ENCODE measurements around the gene FBXW5. TPM values are rescaled to one million over a fixed set of nuclear protein-coding genes. Genes with fewer than 3 reads are reported as not detected.

FBXW5 gene
- total RNA-seq, 1 experiment from 2014 or later: 101 TPM

- no TSS peak for BruUV-seq (replicated peaks)
- intact Hi-C loops (cut with micrococcal nuclease; ENCODE audit: unreplicated experiment): no loop called here
- Histone ChIP-seq H3K27ac (no peak overlapping the region), H2AFZ (no peak overlapping the region), H3K36me3 (ENCODE audit: low read depth) (no peaks in the 10 kb centered on the region; the same call in 1 of the 2 replicates), H3K4me1 (replicated peaks; ENCODE audit: insufficient read depth) (peaks cover 10% of the 10 kb centered on the region), H3K9me2 (ENCODE audit: insufficient read depth) (no peaks in the 10 kb centered on the region), H3K4me3 (no peak overlapping the region), H3K4me2 (no peak overlapping the region), H3F3A (ENCODE audit: insufficient read depth, low read depth) (peaks cover 12% of the 10 kb centered on the region; the same call in 1 of the 2 replicates), H4K20me1 (ENCODE audit: insufficient read depth) (no peaks in the 10 kb centered on the region), H3K27me3 (ENCODE audit: insufficient read depth, low read depth) (no peaks in the 10 kb centered on the region), H3K9me3 (ENCODE audit: insufficient read depth, low read depth) (no peaks in the 10 kb centered on the region), H3K79me2 (ENCODE audit: low read depth) (no peaks in the 10 kb centered on the region)
- no peak for TF ChIP-seq EZH2 (IDR thresholded peaks at IDR 0.05; ENCODE audit: low read depth)
- no peak for TF ChIP-seq CTCF (conservative IDR thresholded peaks at IDR 0.05)
- ChIA-PET CTCF (no interaction called here), POLR2A (ENCODE audit: unreplicated experiment) (no interaction called here)
- DNase-seq: no peak
Observed at GRCh38 chr9:136928591-136928990, 15.9 kb downstream of the FBXW5 start.

GRCh38 chr9:136927343-136928271 lies 16.9 kb downstream of the FBXW5 start:
- Histone ChIP-seq H3K4me2 (no peak overlapping the region), H3K36me3 (ENCODE audit: low read depth) (no peaks in the 10 kb centered on the region; the same call in 1 of the 2 replicates), H3K9me2 (ENCODE audit: insufficient read depth) (no peaks in the 10 kb centered on the region), H3K4me1 (replicated peaks; ENCODE audit: insufficient read depth) (peaks cover 10% of the 10 kb centered on the region), H3K27me3 (ENCODE audit: insufficient read depth, low read depth) (no peaks in the 10 kb centered on the region), H3K79me2 (ENCODE audit: low read depth) (no peaks in the 10 kb centered on the region), H3F3A (ENCODE audit: insufficient read depth, low read depth) (peaks cover 12% of the 10 kb centered on the region; the same call in 1 of the 2 replicates), H3K27ac (no peak overlapping the region), H3K4me3 (no peak overlapping the region), H4K20me1 (ENCODE audit: insufficient read depth) (no peaks in the 10 kb centered on the region), H2AFZ (no peak overlapping the region), H3K9me3 (ENCODE audit: insufficient read depth, low read depth) (no peaks in the 10 kb centered on the region)
- no TSS peak for BruUV-seq (replicated peaks)
- POLR2A ChIA-PET (ENCODE audit: unreplicated experiment): no interaction called here
- DNase-seq: no peak
- intact Hi-C loops (cut with micrococcal nuclease; ENCODE audit: unreplicated experiment): no loop called here
- CTCF ChIA-PET: interaction anchor here (0.6 to 0.7 kb wide), 2 partner anchors 73 to 134 kb away, joined by 3 to 8 read pairs; no protein-coding TSS in a partner anchor
- no peak for TF ChIP-seq CTCF (conservative IDR thresholded peaks at IDR 0.05)
- TF ChIP-seq EZH2 (IDR thresholded peaks at IDR 0.05; ENCODE audit: low read depth): no peak

GRCh38 chr9:136926749-136927148 lies 17.8 kb downstream of the FBXW5 start:
- Histone ChIP-seq H3K4me1 (replicated peaks; ENCODE audit: insufficient read depth) (peaks cover 8% of the 10 kb centered on the region), H4K20me1 (ENCODE audit: insufficient read depth) (no peaks in the 10 kb centered on the region), H3K4me3 (no peak overlapping the region), H3K36me3 (ENCODE audit: low read depth) (no peaks in the 10 kb centered on the region; the same call in 1 of the 2 replicates), H3K27ac (no peak overlapping the region), H3K9me2 (ENCODE audit: insufficient read depth) (no peaks in the 10 kb centered on the region), H3F3A (ENCODE audit: insufficient read depth, low read depth) (peaks cover 9% of the 10 kb centered on the region; the same call in 1 of the 2 replicates), H2AFZ (no peak overlapping the region), H3K79me2 (ENCODE audit: low read depth) (no peaks in the 10 kb centered on the region), H3K9me3 (ENCODE audit: insufficient read depth, low read depth) (no peaks in the 10 kb centered on the region), H3K27me3 (ENCODE audit: insufficient read depth, low read depth) (no peaks in the 10 kb centered on the region), H3K4me2 (no peak overlapping the region)
- no peak for TF ChIP-seq CTCF (conservative IDR thresholded peaks at IDR 0.05)
- no peak for TF ChIP-seq EZH2 (IDR thresholded peaks at IDR 0.05; ENCODE audit: low read depth)
- no TSS peak for BruUV-seq (replicated peaks)
- ChIA-PET CTCF (no interaction called here), POLR2A (ENCODE audit: unreplicated experiment) (no interaction called here)
- intact Hi-C loops (cut with micrococcal nuclease; ENCODE audit: unreplicated experiment): no loop called here
- DNase-seq: no peak

Measured in PC-9 (cell line).